Left ventricle myocardium inferior (tissue), 1 donor: ENCODE results near the gene HERC2. TPM values are rescaled to one million over a fixed set of nuclear protein-coding genes. Genes with fewer than 3 reads are reported as not detected.

Experiments
- DNase-seq: peaks from one replicate; pipeline ENCODE4 v3.0.0-alpha.2; 2020
- H3K27ac ChIP-seq: fragments of 200-600 bp; replicated peaks from 2 replicates; pipeline ENCODE4 v1.8.0; 2021
- H3K27me3 ChIP-seq: fragments of 200-600 bp; 2 replicates; pipeline ENCODE4 v1.8.0; 2021; ENCODE audit warnings: low read depth
- H3K36me3 ChIP-seq: fragments of 200-600 bp; 2 replicates; pipeline ENCODE4 v1.8.0; 2021
- H3K4me1 ChIP-seq: fragments of 200-600 bp; 2 replicates; pipeline ENCODE4 v1.8.0; 2021
- H3K4me3 ChIP-seq: fragments of 200-600 bp; 2 replicates; pipeline ENCODE4 v1.8.0; 2021; ENCODE audit warnings: mild to moderate bottlenecking, moderate library complexity
- H3K9me3 ChIP-seq: fragments of 200-600 bp; replicated peaks from 2 replicates; pipeline ENCODE4 v1.8.0; 2021
- CTCF ChIP-seq: fragments of 200-600 bp; IDR thresholded peaks from 2 replicates; pipeline ENCODE4 v1.8.0; 2021; ENCODE audit warnings: antibody characterized with exemption, mild to moderate bottlenecking, borderline replicate concordance
- intact Hi-C: fragments of 100-400 bp; cut with micrococcal nuclease; formaldehyde crosslinking; loops from one replicate; pipeline ENCODE4 v1.11.0; 2022
- total RNA-seq: library from RNA; stranded (reverse); fragmentation: NEBNext Ultra II Directional; extraction: Animal tissue kit (Norgen Biotek cat#: 25700); gene quantifications from one replicate; pipeline ENCODE4 v1.2.1, GENCODE V29; 2021
- donor health status: DM: no; HTN: yes; CAD: no; lungs with severe emphysema.

Gene HERC2
- total RNA-seq, 1 donor from 2014 or later, result 45.8 TPM

- DNase-seq, result no peak
- no peak overlapping the region for H3K4me3 ChIP-seq
- intact Hi-C loops, result no loop called here
- no peak overlapping the region for H3K27ac ChIP-seq
- no peaks in the 10 kb centered on the region for H3K36me3 ChIP-seq
- H3K9me3 ChIP-seq, result peaks cover 21% of the 10 kb centered on the region
- TF ChIP-seq CTCF, result no peak
- peaks cover 24% of the 10 kb centered on the region for H3K4me1 ChIP-seq
- H3K27me3 ChIP-seq, result peaks cover 50% of the 10 kb centered on the region
These were observed 230.7 kb downstream of the HERC2 start for GRCh38 chr15:28091313-28091712.

DNA sequence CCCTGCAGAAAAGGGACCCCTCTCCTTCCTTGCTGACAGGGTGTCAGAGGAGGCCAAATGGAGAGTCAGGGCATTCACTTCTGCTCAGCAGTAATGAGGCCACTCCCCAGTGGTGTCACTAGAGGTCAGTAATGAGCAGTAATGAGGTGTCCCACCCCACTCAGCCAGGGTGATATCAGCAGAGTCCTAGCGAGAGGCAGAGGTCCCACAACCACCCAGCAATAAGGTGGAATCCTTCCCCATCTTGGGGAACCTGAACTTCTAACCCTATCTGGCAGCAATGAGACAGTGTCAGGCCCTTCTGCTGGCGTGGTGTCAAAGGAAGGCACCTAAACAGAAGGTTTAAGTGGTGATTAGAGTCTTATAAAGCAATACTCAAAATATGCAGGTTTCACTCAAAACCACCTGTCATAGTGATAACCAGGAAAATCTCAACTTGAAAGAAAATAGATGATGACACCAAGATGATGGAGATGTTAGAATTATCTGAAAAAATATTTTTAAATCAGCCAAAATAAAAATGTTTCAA, 235.7 kb downstream of the HERC2 start:
- H3K27me3 ChIP-seq, result peaks cover 13% of the 10 kb centered on the region
- TF ChIP-seq CTCF, result peak; percentile 85
- peaks cover 9% of the 10 kb centered on the region for H3K4me1 ChIP-seq
- H3K9me3 ChIP-seq, result peaks cover 18% of the 10 kb centered on the region
- DNase-seq, result no peak
- intact Hi-C loops, result loop anchor here (5.0 kb wide), 1 partner anchor 36 kb away; no protein-coding TSS in a partner anchor
- no peaks in the 10 kb centered on the region for H3K36me3 ChIP-seq
- H3K27ac ChIP-seq, result no peak overlapping the region
- H3K4me3 ChIP-seq, result no peak overlapping the region

DNA sequence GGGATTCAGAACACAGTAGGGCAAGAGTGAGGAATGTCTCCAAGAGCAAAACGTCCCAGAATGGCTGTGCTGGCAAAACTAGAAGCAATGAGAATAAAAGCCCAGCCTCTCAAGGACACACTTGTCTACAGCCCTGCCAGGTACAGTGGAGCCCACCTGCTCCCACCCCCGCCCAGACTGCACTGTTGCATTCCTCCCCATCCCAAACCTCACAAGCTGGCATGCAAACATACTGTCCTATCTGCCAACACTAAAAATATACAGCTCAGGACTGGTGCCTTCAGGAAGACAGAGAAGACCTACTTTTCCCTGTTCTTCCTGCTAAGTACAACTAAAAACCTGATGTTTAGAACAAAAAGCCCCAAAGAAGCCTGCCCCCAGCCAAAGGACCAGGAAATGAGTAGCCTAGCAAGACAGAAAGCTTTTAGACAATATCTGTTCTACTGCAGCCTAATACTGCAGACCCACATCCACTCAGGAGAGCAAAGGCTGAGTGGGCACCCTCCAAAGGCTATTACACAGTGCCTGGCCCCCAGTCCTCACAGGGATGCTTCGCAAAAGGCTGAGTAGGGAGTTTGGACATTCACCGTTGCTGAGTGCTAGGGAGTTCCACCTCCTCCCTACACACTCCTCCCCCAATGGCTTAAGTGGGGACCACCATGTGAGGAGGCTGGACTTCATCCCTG, 236.3 kb downstream of the HERC2 start:
- intact Hi-C loops, result loop anchor here (5.0 kb wide), 1 partner anchor 37 kb away; no protein-coding TSS in a partner anchor

GRCh38 chr15:28084547-28084946, 237.4 kb downstream of the HERC2 start:
- peaks cover 9% of the 10 kb centered on the region for H3K4me1 ChIP-seq
- no peak overlapping the region for H3K4me3 ChIP-seq
- H3K27me3 ChIP-seq, result peaks cover 15% of the 10 kb centered on the region
- peaks cover 9% of the 10 kb centered on the region for H3K9me3 ChIP-seq
- H3K27ac ChIP-seq, result no peak overlapping the region
- no peak for TF ChIP-seq CTCF
- DNase-seq, result no peak
- H3K36me3 ChIP-seq, result no peaks in the 10 kb centered on the region
- intact Hi-C loops, result no loop called here

More for the DNA sequence above, 236.3 kb downstream of the HERC2 start:
- Histone ChIP-seq H3K4me3 (no peak overlapping the region), H3K9me3 (peaks cover 12% of the 10 kb centered on the region), H3K4me1 (peaks cover 9% of the 10 kb centered on the region), H3K27me3 (peaks cover 10% of the 10 kb centered on the region), H3K27ac (no peak overlapping the region), H3K36me3 (no peaks in the 10 kb centered on the region)
- no peak for DNase-seq
- TF ChIP-seq CTCF, result no peak

GRCh38 chr15:28082891-28083684, 238.9 kb downstream of the HERC2 start:
- no peak for DNase-seq
- H3K9me3 ChIP-seq, result peaks cover 4% of the 10 kb centered on the region
- TF ChIP-seq CTCF, result no peak
- intact Hi-C loops, result no loop called here
- H3K27me3 ChIP-seq, result peaks cover 21% of the 10 kb centered on the region
- H3K4me1 ChIP-seq, result peaks cover 9% of the 10 kb centered on the region
- H3K27ac ChIP-seq, result no peak overlapping the region
- no peaks in the 10 kb centered on the region for H3K36me3 ChIP-seq
- no peak overlapping the region for H3K4me3 ChIP-seq
